Breast epithelium (tissue), 3 donors: ENCODE data around the gene LRRC53.

Source experiments
- CTCF ChIP-seq, 3 donors: fragments of 450-650 bp; IDR thresholded peaks; one replicate each; pipeline ENCODE4 v1.5.1; 2016 to 2017; ENCODE audit warnings: antibody characterized with exemption in 3 of 3, mild to moderate bottlenecking in 3 of 3, moderate library complexity in 3 of 3
- POLR2AphosphoS5 ChIP-seq, 3 donors: sonication (generic); formaldehyde crosslinking; IDR thresholded peaks; one replicate each; pipeline ENCODE4 v1.6.1; 2017; ENCODE audit warnings: antibody characterized with exemption in 3 of 3

DNA sequence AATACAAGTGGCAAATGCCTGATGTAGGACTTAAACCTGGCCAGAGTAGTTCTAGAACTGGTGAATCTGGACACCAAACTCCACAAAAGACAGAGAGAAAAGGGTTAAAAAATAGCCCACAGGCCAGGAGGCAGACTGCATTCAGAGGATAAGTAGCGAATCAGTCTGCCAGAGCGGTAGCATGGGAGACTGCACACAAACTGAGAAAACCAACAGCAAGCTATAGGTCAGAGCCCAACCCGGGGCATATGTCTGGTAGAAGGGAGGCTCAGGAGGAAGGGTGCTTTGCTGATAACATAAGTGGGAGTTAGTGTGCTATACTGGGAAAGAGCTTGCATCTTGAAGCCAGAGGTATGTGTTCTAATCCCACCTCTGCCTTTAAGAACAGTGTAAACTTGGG is 4.0 kb downstream of the LRRC53 start:
- TF ChIP-seq POLR2AphosphoS5 (IDR thresholded peaks at IDR 0.05) = no peak
- no peak for TF ChIP-seq CTCF (IDR thresholded peaks at IDR 0.05)
